ENCODE measurements around the gene AGPAT4. TPM values are rescaled to one million over a fixed set of nuclear protein-coding genes. Genes with fewer than 3 reads are reported as not detected.
"Not testable (repeated sequence)": the region's sequence is repeated elsewhere in the genome, so short reads cannot be mapped to it uniquely, and the experiment has no call there.

The AGPAT4 gene
- total RNA-seq, 2 experiments from 2014 or later = 0.95 to 1.3 TPM

DNA sequence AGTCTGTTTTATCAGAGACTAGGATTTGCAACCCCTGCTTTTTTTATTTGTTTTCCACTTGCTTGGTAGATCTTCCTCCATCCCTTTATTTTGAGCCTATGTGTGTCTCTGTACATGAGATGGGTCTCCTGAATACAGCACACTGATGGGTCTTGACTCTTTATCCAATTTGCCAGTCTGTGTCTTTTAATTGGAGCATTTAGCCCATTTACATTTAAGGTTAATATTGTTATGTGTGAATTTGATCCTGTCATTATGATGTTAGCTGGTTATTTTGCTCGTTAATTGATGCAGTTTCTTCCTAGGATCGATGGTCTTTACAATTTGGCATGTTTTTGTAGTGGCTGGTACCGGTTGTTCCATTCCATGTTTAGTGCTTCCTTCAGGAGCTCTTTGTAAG lies 97.4 kb downstream of the AGPAT4 start:
- H3K36me3 ChIP-seq (ENCODE audit: insufficient read depth, low read length); H3K4me3 ChIP-seq (ENCODE audit: low read depth, low read length, poor library complexity, severe bottlenecking); BruUV-seq (replicated peaks); CTCF ChIA-PET (ENCODE audit: unreplicated experiment); H3K79me2 ChIP-seq (ENCODE audit: insufficient read depth, low read depth, low read length); H4K20me1 ChIP-seq (ENCODE audit: insufficient read depth, low read length); H2AFZ ChIP-seq (ENCODE audit: low read length); H3K9me2 ChIP-seq (ENCODE audit: insufficient read depth, low read length); H3K27ac ChIP-seq (ENCODE audit: low read depth, low read length, poor library complexity, severe bottlenecking); H3K4me2 ChIP-seq (ENCODE audit: low read length); H3K9me3 ChIP-seq (ENCODE audit: low read length); H3K4me1 ChIP-seq (ENCODE audit: insufficient read depth, low read length, poor library complexity, severe bottlenecking); DNase-seq (ENCODE audit: low spot score); POLR2A ChIA-PET: not testable (repeated sequence)
- intact Hi-C loops (cut with micrococcal nuclease; ENCODE audit: unreplicated experiment) = loop anchor here (10.0 kb wide), 1 partner anchor 182 kb away; the partner anchor contains the start of gene MAP3K4

DNA sequence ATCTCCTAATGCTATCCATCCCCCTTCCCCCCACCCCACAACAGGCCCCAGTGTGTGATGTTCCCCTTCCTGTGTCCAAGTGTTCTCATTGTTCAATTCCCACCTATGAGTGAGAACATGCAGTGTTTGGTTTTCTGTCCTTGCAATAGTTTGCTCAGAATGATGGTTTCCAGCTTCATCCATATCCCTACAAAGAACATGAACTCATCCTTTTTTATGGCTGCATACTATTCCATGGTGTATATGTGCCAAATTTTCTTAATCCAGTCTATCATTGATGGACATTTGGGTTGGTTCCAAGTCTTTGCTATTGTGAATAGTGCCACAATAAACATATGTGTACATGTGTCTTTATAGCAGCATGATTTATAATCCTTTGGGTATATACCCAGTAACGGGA lies 101.1 kb downstream of the AGPAT4 start:
- POLR2A ChIA-PET; H3K79me2 ChIP-seq (ENCODE audit: insufficient read depth, low read depth, low read length); H3K9me2 ChIP-seq (ENCODE audit: insufficient read depth, low read length); CTCF ChIA-PET (ENCODE audit: unreplicated experiment); H3K9me3 ChIP-seq (ENCODE audit: low read length); H2AFZ ChIP-seq (ENCODE audit: low read length); H3K4me2 ChIP-seq (ENCODE audit: low read length); H3K36me3 ChIP-seq (ENCODE audit: insufficient read depth, low read length); H3K4me3 ChIP-seq (ENCODE audit: low read depth, low read length, poor library complexity, severe bottlenecking); H3K27ac ChIP-seq (ENCODE audit: low read depth, low read length, poor library complexity, severe bottlenecking); DNase-seq (ENCODE audit: low spot score); BruUV-seq (replicated peaks); H4K20me1 ChIP-seq (ENCODE audit: insufficient read depth, low read length): not testable (repeated sequence)
- H3K4me1 ChIP-seq (ENCODE audit: insufficient read depth, low read length, poor library complexity, severe bottlenecking) = peaks cover 34% of the 10 kb centered on the region
- intact Hi-C loops (cut with micrococcal nuclease; ENCODE audit: unreplicated experiment) = loop anchor here (10.0 kb wide), 1 partner anchor 178 kb away; the partner anchor contains the start of gene MAP3K4

DNA sequence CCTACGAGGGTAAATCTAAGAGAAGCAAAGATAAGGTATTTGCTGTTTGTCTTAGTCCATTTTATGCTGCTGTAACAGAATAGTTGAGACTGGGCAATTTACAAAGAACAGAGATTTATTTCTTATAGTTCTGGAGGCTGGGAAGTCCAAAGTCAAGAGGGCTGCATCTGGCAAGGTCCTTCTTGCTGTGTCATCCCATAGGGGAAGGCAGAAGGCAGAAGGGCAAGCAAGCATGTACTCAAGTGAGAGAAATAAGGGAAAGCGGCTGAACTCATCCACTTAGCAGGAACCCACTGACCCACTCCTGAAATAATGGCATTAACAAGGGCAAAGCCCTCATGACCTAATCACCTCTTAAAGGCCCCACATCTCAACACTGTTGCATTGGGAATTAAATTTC lies 102.7 kb downstream of the AGPAT4 start:
- H3K36me3 ChIP-seq (ENCODE audit: insufficient read depth, low read length) = no peaks in the 10 kb centered on the region; the same call in 1 of the 2 replicates
- intact Hi-C loops (cut with micrococcal nuclease; ENCODE audit: unreplicated experiment) = loop anchor here (2.0 to 10.0 kb wide), 2 partner anchors 176 to 430 kb away; partner anchors contain the start of gene MAP3K4
- CTCF ChIA-PET (ENCODE audit: unreplicated experiment) = no interaction called here
- H2AFZ ChIP-seq (ENCODE audit: low read length) = peak overlapping the region; percentile 80; the same call in 1 of the 2 replicates
- peak overlapping the region; percentile 77 for H3K27ac ChIP-seq (ENCODE audit: low read depth, low read length, poor library complexity, severe bottlenecking)
- TF ChIP-seq, protein P1, sequence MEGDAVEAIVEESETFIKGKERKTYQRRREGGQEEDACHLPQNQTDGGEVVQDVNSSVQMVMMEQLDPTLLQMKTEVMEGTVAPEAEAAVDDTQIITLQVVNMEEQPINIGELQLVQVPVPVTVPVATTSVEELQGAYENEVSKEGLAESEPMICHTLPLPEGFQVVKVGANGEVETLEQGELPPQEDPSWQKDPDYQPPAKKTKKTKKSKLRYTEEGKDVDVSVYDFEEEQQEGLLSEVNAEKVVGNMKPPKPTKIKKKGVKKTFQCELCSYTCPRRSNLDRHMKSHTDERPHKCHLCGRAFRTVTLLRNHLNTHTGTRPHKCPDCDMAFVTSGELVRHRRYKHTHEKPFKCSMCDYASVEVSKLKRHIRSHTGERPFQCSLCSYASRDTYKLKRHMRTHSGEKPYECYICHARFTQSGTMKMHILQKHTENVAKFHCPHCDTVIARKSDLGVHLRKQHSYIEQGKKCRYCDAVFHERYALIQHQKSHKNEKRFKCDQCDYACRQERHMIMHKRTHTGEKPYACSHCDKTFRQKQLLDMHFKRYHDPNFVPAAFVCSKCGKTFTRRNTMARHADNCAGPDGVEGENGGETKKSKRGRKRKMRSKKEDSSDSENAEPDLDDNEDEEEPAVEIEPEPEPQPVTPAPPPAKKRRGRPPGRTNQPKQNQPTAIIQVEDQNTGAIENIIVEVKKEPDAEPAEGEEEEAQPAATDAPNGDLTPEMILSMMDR (conservative IDR thresholded peaks at IDR 0.05; ENCODE audit: low read length) = no peak
- TF ChIP-seq EZH2phosphoT487 (IDR thresholded peaks at IDR 0.05; ENCODE audit: borderline replicate concordance, low read depth, low read length) = no peak
- POLR2A ChIA-PET = no interaction called here
- DNase-seq (ENCODE audit: low spot score) = no peak
- peak overlapping the region; percentile 58 for H3K4me2 ChIP-seq (ENCODE audit: low read length)
- H3K9me3 ChIP-seq (ENCODE audit: low read length) = no peaks in the 10 kb centered on the region
- H3K79me2 ChIP-seq (ENCODE audit: insufficient read depth, low read depth, low read length) = no peaks in the 10 kb centered on the region
- H3K9me2 ChIP-seq (ENCODE audit: insufficient read depth, low read length) = no peaks in the 10 kb centered on the region
- peak overlapping the region; percentile 25 for H3K4me3 ChIP-seq (ENCODE audit: low read depth, low read length, poor library complexity, severe bottlenecking)
- peaks cover 34% of the 10 kb centered on the region for H3K4me1 ChIP-seq (ENCODE audit: insufficient read depth, low read length, poor library complexity, severe bottlenecking)
- no peaks in the 10 kb centered on the region for H4K20me1 ChIP-seq (ENCODE audit: insufficient read depth, low read length)
- no TSS peak for BruUV-seq (replicated peaks)

DNA sequence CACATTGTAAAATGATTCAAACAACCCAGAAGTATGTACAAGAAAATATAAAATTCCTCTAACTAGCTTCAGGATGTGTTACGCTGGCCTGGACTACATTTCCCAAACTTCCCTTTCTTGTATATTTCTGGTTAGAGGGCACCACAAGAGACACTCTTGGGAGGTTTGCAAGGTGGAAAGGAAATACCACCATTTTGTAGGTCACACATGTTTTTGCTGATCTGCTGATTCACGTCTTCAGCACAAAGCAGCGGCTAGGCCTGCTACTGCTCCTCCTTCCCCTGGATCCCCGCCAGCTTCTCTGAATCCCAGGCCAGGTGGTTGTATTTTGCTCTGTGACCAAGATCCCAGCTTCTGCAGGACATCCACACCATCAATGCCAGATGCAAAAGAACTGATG lies 104.2 kb downstream of the AGPAT4 start:
- Histone ChIP-seq H3K36me3 (ENCODE audit: insufficient read depth, low read length) (no peaks in the 10 kb centered on the region; the same call in 1 of the 2 replicates), H3K9me2 (ENCODE audit: insufficient read depth, low read length) (no peaks in the 10 kb centered on the region), H2AFZ (ENCODE audit: low read length) (peak overlapping the region; percentile 80; the same call in 1 of the 2 replicates), H3K79me2 (ENCODE audit: insufficient read depth, low read depth, low read length) (no peaks in the 10 kb centered on the region), H3K4me3 (ENCODE audit: low read depth, low read length, poor library complexity, severe bottlenecking) (peak overlapping the region; percentile 25), H3K27ac (ENCODE audit: low read depth, low read length, poor library complexity, severe bottlenecking) (peak overlapping the region; percentile 77), H3K4me2 (ENCODE audit: low read length) (peak overlapping the region; percentile 58), H3K4me1 (ENCODE audit: insufficient read depth, low read length, poor library complexity, severe bottlenecking) (peaks cover 34% of the 10 kb centered on the region), H4K20me1 (ENCODE audit: insufficient read depth, low read length) (no peaks in the 10 kb centered on the region), H3K9me3 (ENCODE audit: low read length) (no peaks in the 10 kb centered on the region)
- intact Hi-C loops (cut with micrococcal nuclease; ENCODE audit: unreplicated experiment) = loop anchor here (2.0 to 10.0 kb wide), 2 partner anchors 175 to 429 kb away; partner anchors contain the start of gene MAP3K4
- ChIA-PET CTCF (ENCODE audit: unreplicated experiment) (no interaction called here), POLR2A (interaction anchor here (0.7 to 1.3 kb wide), 5 partner anchors 10 to 179 kb away, joined by 3 to 4 read pairs (median 3); no protein-coding TSS in a partner anchor)
- TF ChIP-seq, protein P1 (conservative IDR thresholded peaks at IDR 0.05; ENCODE audit: low read length) = no peak
- no peak for TF ChIP-seq EZH2phosphoT487 (IDR thresholded peaks at IDR 0.05; ENCODE audit: borderline replicate concordance, low read depth, low read length)
- DNase-seq (ENCODE audit: low spot score) = peak; percentile 8
- no TSS peak for BruUV-seq (replicated peaks)
